SU-DHL-6 (cell line): Measurements from ENCODE around the gene ZNF25.

Source experiments
- H2AFZ ChIP-seq: fragments of 200-600 bp; sonication (generic); 2 replicates; pipeline ENCODE4 v1.6.1; 2014; ENCODE audit warnings: low read depth, mild to moderate bottlenecking, moderate library complexity, mixed read lengths, antibody characterized with exemption, low read length; ENCODE audit not compliant: severe bottlenecking
- H3F3A ChIP-seq: fragments of 200-600 bp; shearing (Covaris generic); 2 replicates; pipeline ENCODE4 v1.6.0; 2016; ENCODE audit warnings: antibody characterized with exemption, mild to moderate bottlenecking; ENCODE audit not compliant: insufficient read depth
- H3K27ac ChIP-seq: fragments of 200-600 bp; sonication (generic); 2 replicates; pipeline ENCODE4 v1.5.1; 2016; ENCODE audit warnings: low read depth, mild to moderate bottlenecking, low read length, moderate library complexity, mixed read lengths
- H3K27me3 ChIP-seq: fragments of 200-600 bp; sonication (generic), shearing (Covaris generic); 2 replicates; pipeline ENCODE4 v1.6.0; 2014; ENCODE audit warnings: mild to moderate bottlenecking, low read length
- H3K36me3 ChIP-seq: fragments of 200-600 bp; sonication (generic); 2 replicates; pipeline ENCODE4 v1.6.1; 2014; ENCODE audit warnings: mild to moderate bottlenecking, low read length, mixed read lengths
- H3K4me2 ChIP-seq: fragments of 300-600, 200-600 bp; shearing (Covaris generic), sonication (generic); 2 replicates; pipeline ENCODE4 v1.6.0; 2014; ENCODE audit warnings: low read length, low read depth, mild to moderate bottlenecking; ENCODE audit not compliant: poor library complexity, severe bottlenecking
- H3K4me3 ChIP-seq: fragments of 200-600 bp; sonication (generic); 2 replicates; pipeline ENCODE4 v1.5.1; 2014; ENCODE audit warnings: antibody characterized with exemption, low read length, mild to moderate bottlenecking, mixed read lengths; ENCODE audit not compliant: insufficient read depth, poor library complexity, severe bottlenecking
- H3K79me2 ChIP-seq: fragments of 200-600 bp; sonication (generic); 2 replicates; pipeline ENCODE4 v1.6.1; 2014; ENCODE audit warnings: mild to moderate bottlenecking, low read length, moderate library complexity; ENCODE audit not compliant: insufficient read depth
- H3K9ac ChIP-seq: fragments of 200-600 bp; sonication (generic); 2 replicates; pipeline ENCODE4 v1.7.0; 2014; ENCODE audit warnings: mild to moderate bottlenecking, low read length
- H3K9me2 ChIP-seq: fragments of 200-600 bp; sonication (generic); replicated peaks from 2 replicates; pipeline ENCODE4 v1.6.1; 2014; ENCODE audit warnings: low read length; ENCODE audit not compliant: insufficient read depth
- H3K9me3 ChIP-seq: fragments of 200-600 bp; sonication (generic); 2 replicates; pipeline ENCODE4 v1.6.1; 2014; ENCODE audit warnings: low read length, mixed read lengths; ENCODE audit not compliant: insufficient read depth
- H4K20me1 ChIP-seq: fragments of 200-600 bp; sonication (generic); 2 replicates; pipeline ENCODE4 v1.6.1; 2014; ENCODE audit warnings: low read depth, mild to moderate bottlenecking, antibody characterized with exemption, low read length, moderate library complexity, mixed read lengths
- EZH2phosphoT487 ChIP-seq: fragments of 200-600 bp; sonication (generic), shearing (Covaris generic); conservative IDR thresholded peaks from 2 replicates; pipeline ENCODE4 v1.6.1; 2018; ENCODE audit warnings: mild to moderate bottlenecking, antibody characterized with exemption, low read length, moderate library complexity, mixed read lengths
- TF ChIP-seq, protein P1 (sequence below): fragments of 200-600 bp; sonication (generic); IDR thresholded peaks from one replicate; pipeline ENCODE4 v1.5.1; 2017; ENCODE audit warnings: antibody characterized with exemption, mild to moderate bottlenecking, low read length, moderate library complexity; ENCODE audit not compliant: insufficient read depth, poor library complexity, severe bottlenecking

ZNF25 gene

DNA sequence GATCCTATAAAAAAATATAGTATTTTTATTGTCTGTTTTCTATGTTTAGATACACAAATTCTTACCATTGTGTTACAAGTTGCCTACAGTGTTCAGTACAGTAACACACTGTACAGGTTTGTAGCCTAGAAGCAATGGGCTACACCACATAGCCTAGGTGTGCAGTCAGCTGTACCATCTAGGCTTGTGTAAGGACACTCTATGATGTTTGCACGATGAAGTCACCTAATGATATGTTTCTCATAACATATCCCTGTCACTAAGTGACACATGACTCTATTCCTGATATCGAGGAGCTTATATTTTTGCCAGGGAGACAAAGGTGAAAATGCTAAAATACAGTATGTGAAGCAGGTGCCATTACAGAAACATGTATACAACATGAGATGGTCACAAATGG, 18.6 kb downstream of the ZNF25 start:
- no peak overlapping the region for H3K9ac ChIP-seq
- H3K27ac ChIP-seq, result no peak overlapping the region
- H3K27me3 ChIP-seq, result no peaks in the 10 kb centered on the region
- 0 out of 2 replicates have a peak, but pooled peaks cover 2% of the 10 kb centered on the region for H3K36me3 ChIP-seq
- H2AFZ ChIP-seq, result no peak overlapping the region
- H3K9me2 ChIP-seq, result no peaks in the 10 kb centered on the region
- H3K9me3 ChIP-seq, result no peaks in the 10 kb centered on the region
- TF ChIP-seq, protein P1, sequence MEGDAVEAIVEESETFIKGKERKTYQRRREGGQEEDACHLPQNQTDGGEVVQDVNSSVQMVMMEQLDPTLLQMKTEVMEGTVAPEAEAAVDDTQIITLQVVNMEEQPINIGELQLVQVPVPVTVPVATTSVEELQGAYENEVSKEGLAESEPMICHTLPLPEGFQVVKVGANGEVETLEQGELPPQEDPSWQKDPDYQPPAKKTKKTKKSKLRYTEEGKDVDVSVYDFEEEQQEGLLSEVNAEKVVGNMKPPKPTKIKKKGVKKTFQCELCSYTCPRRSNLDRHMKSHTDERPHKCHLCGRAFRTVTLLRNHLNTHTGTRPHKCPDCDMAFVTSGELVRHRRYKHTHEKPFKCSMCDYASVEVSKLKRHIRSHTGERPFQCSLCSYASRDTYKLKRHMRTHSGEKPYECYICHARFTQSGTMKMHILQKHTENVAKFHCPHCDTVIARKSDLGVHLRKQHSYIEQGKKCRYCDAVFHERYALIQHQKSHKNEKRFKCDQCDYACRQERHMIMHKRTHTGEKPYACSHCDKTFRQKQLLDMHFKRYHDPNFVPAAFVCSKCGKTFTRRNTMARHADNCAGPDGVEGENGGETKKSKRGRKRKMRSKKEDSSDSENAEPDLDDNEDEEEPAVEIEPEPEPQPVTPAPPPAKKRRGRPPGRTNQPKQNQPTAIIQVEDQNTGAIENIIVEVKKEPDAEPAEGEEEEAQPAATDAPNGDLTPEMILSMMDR, result no peak
- no peak for TF ChIP-seq EZH2phosphoT487
- H3K79me2 ChIP-seq, result no peaks in the 10 kb centered on the region
- H3F3A ChIP-seq, result peaks cover 4% of the 10 kb centered on the region; the same call in 1 of the 2 replicates
- no peak overlapping the region for H3K4me3 ChIP-seq
- H4K20me1 ChIP-seq, result no peaks in the 10 kb centered on the region
- H3K4me2 ChIP-seq, result no peak overlapping the region

DNA sequence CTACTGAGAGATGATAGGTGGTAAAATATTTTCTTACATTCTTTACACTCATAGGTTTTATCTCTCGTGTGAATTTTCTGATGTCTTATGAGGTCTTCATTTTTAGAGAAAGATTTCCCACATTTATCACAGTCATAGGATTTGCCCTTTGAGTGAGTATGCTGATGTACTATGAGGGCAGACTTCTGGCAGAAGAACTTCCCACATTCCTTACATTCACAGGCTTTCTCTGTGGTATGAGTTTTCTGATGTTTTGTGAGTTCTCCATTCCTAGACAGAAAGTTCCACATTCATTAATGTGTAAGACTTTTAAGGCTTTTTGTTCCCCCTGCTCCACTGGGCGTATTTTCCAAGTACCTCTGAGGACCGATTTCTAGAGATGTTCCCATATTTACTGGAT, 23.5 kb downstream of the ZNF25 start:
- no peak overlapping the region for H3K27ac ChIP-seq
- no peaks in the 10 kb centered on the region for H4K20me1 ChIP-seq
- H3K79me2 ChIP-seq, result no peaks in the 10 kb centered on the region
- H3K36me3 ChIP-seq, result 0 out of 2 replicates have a peak, but pooled peaks cover 5% of the 10 kb centered on the region
- H3K9me2 ChIP-seq, result no peaks in the 10 kb centered on the region
- H2AFZ ChIP-seq, result no peak overlapping the region
- no peaks in the 10 kb centered on the region for H3K9me3 ChIP-seq
- H3K4me3 ChIP-seq, result no peak overlapping the region
- H3F3A ChIP-seq, result no peaks in the 10 kb centered on the region
- no peak overlapping the region for H3K9ac ChIP-seq
- no peaks in the 10 kb centered on the region for H3K27me3 ChIP-seq
- H3K4me2 ChIP-seq, result no peak overlapping the region
- TF ChIP-seq, protein P1, result no peak
- no peak for TF ChIP-seq EZH2phosphoT487

DNA sequence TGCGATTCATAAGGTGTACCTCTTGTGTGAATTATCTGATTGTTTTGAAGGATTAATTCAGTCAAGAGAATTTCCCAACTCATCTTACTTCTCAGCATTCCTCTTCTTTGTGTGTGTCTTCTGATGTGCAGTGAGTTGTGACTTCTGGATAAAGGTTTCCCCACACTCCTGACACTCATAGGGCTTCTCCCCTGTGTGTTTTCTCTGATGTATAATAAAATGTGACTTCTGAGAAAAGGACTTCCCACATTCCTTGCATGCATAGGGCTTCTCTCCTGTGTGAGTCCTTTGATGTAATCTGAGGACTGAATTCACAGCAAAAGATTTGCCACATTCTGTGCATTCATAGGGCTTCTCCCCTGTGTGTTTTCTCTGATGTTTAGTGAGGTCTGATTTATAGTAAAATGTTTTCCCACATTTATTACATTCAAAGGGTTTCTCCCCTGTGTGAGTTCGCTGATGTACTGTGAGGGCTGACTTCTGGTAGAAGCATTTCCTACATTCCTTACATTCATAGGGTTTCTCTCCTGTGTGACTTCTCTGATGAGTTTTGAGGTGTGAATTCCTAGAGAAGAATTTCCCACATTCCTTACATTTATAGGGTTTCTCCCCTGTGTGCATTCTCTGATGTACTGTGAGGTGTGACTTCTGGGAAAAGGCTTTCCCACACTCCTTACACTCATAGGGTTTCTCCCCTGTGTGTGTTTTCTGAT, 24.2 kb downstream of the ZNF25 start:
- Histone ChIP-seq H3K9me3 (no peaks in the 10 kb centered on the region), H3K9me2 (no peaks in the 10 kb centered on the region), H3K4me3 (no peak overlapping the region), H4K20me1 (no peaks in the 10 kb centered on the region), H3K36me3 (0 out of 2 replicates have a peak, but pooled peaks cover 5% of the 10 kb centered on the region), H3K79me2 (no peaks in the 10 kb centered on the region), H3K9ac (no peak overlapping the region), H3K4me2 (no peak overlapping the region), H3K27ac (no peak overlapping the region), H3K27me3 (no peaks in the 10 kb centered on the region), H2AFZ (no peak overlapping the region), H3F3A (no peaks in the 10 kb centered on the region)
- TF ChIP-seq EZH2phosphoT487, result no peak
- TF ChIP-seq, protein P1, result no peak
